ENCODE measurements around the gene RANBP17.
"Not testable (repeated sequence)": the region's sequence is repeated elsewhere in the genome, so short reads cannot be mapped to it uniquely, and the experiment has no call there.

The RANBP17 gene

DNA sequence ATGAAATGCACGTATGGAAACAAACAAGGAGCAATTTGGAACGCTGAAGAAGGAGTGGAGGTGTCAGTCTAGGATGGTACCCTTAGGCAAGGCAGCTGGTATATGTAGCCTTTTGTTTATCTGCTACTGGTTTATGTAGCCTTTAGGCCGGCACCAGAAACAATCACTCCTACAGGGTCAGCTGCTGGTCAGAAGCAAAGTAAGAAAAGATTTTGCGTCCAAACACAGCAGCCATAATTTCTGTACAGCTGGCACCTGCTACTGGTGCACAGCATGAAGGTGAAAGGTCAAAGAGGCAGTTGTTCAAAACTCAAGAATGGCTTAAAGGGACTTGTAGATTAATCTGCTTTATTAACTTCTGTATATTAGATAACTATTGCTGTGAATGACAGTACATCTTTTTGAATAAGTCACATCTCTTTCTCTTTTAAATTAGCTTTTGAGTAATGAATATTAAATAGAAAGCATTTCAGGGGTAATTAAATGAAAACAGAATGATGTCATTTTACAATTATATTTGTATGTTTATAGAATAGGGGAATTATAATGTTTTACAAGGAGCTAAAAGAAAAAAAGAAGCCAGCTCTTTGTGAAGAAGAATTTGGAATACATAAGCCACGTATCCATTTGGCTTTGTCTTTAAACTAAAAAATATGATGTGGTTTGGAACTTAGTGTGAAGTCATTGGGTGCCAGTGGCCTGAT lies 414.2 kb downstream of the RANBP17 start:
- TF ChIP-seq, protein P1, sequence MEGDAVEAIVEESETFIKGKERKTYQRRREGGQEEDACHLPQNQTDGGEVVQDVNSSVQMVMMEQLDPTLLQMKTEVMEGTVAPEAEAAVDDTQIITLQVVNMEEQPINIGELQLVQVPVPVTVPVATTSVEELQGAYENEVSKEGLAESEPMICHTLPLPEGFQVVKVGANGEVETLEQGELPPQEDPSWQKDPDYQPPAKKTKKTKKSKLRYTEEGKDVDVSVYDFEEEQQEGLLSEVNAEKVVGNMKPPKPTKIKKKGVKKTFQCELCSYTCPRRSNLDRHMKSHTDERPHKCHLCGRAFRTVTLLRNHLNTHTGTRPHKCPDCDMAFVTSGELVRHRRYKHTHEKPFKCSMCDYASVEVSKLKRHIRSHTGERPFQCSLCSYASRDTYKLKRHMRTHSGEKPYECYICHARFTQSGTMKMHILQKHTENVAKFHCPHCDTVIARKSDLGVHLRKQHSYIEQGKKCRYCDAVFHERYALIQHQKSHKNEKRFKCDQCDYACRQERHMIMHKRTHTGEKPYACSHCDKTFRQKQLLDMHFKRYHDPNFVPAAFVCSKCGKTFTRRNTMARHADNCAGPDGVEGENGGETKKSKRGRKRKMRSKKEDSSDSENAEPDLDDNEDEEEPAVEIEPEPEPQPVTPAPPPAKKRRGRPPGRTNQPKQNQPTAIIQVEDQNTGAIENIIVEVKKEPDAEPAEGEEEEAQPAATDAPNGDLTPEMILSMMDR (conservative IDR thresholded peaks at IDR 0.05; ENCODE audit: low read depth, low read length), result no peak
- H3K4me3 ChIP-seq (ENCODE audit: low read length), result no peak overlapping the region
- no peak for DNase-seq (ENCODE audit: low read depth)

DNA sequence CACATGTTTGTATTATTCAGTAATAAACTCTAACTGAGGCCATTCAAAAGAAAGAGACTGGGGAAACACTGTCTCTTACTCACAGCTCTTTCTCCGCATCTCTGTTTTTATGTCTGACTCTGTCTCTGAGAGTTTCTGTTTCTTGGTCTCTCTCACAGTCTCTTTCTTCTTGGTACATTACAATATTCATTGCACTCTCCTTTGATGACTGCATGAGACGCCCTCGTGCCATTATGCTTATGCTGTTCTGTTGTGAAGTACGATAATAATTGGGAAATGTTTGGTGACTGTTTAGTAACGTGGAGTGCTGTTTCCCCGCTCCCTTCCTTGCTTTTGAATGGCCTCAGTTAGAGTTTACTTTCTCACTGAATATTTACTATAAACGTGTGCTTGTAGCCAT lies 421.9 kb downstream of the RANBP17 start:
- no peak for DNase-seq (ENCODE audit: low read depth)
- TF ChIP-seq, protein P1 (conservative IDR thresholded peaks at IDR 0.05; ENCODE audit: low read depth, low read length), result no peak
- no peak overlapping the region for H3K4me3 ChIP-seq (ENCODE audit: low read length)

DNA sequence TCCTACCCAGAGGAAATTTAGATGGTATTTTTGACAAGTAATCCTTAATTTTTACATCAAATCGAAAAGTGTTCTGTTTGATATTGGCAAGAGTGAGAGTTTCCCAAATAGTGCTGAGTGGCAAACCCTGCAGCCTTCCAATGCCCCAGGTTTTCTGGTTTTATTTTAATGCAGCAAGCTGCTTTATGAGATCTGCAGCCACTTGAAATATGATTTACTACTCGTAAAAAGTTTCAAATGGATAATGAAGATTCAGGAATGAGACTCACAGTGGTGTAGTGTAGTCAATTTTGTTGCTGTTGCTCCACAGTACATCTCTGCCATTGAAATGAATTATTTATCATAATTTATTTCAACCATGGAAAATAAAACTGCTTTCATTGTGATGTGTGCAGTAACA lies 423.6 kb downstream of the RANBP17 start:
- no peak for DNase-seq (ENCODE audit: low read depth)
- TF ChIP-seq, protein P1 (conservative IDR thresholded peaks at IDR 0.05; ENCODE audit: low read depth, low read length), result no peak
- no peak overlapping the region for H3K4me3 ChIP-seq (ENCODE audit: low read length)

DNA sequence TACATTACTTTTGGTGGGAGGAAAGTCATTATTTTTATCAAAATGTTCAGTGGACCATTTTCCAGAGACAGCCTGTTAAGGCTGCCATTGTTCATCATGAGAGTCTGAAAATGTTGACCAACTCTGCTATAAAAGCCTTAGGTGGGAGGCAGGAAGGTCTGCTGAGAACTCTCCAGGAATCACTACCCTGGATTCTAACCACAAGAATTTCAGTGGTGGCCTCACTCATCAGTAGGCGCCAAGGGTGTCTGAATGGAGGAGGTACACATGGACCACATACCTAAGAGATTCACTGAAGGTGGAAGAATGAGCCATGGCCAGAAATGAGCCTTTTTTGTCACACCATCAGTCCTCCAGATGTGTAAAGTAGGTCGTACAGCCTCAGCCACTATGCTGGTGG lies 426.2 kb downstream of the RANBP17 start:
- no peak for DNase-seq (ENCODE audit: low read depth)
- H3K4me3 ChIP-seq (ENCODE audit: low read length), result no peak overlapping the region
- TF ChIP-seq, protein P1 (conservative IDR thresholded peaks at IDR 0.05; ENCODE audit: low read depth, low read length), result no peak

DNA sequence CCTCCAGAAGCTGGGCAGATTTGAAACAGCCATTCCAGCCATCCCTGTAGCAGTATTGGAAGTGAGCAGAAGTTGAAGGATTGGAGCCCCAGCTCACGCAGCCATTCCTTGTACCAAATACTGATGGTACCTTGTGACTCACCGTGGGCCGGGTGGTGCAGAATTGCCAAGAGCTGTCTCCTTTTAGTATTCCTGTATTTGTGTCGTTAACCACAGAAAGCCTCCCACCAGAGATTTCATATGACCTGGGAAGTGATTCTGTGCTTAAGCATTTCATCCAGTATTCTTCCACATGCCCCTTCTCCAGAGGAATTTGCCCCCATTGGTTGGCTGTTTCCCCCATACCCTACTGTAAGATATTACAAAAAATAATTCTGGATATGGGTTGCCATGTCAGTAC lies 429.6 kb downstream of the RANBP17 start:
- no peak for DNase-seq (ENCODE audit: low read depth)
- TF ChIP-seq, protein P1 (conservative IDR thresholded peaks at IDR 0.05; ENCODE audit: low read depth, low read length), result no peak
- no peak overlapping the region for H3K4me3 ChIP-seq (ENCODE audit: low read length)

DNA sequence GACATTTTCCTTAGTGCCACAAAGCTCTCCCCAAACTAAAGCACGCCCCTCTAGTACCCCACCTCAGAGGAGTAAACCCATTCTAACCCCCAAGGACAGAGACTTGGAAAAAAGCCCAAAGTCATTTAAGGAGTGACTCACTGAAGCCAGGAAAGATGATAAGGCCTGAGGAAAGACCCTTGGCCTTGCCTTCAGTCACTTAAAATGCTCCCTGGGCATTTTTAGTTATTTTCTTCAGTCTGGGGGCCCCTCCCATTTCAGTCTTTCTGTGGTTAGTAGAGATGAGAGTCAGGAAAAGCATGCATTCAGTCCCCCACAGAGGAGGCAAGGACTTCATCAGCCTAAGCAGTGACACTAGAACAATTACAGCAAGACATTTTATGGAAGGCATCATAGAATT lies 433.5 kb downstream of the RANBP17 start:
- no peak for DNase-seq (ENCODE audit: low read depth)
- no peak overlapping the region for H3K4me3 ChIP-seq (ENCODE audit: low read length)
- TF ChIP-seq, protein P1 (conservative IDR thresholded peaks at IDR 0.05; ENCODE audit: low read depth, low read length), result no peak

DNA sequence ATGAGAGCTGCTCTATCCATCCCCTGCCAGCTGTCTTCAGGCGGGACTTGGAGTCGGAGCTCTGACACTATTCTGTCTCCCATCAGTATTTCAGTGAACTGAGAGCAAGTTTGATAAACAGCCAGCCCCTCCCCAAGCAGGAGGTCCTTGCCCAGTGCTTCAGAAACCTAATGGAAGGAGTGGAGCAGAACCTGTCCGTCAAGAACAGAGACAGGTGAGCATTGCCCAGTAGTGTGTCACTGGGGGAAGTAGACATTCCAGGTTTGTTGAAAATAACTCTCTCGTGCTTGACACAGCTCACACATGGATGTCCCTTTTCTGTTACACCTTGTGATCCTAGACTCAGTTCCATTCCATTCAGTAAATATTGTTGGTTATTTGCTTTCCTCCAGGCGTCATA lies 434.0 kb downstream of the RANBP17 start:
- TF ChIP-seq, protein P1 (conservative IDR thresholded peaks at IDR 0.05; ENCODE audit: low read depth, low read length), result no peak
- no peak for DNase-seq (ENCODE audit: low read depth)
- no peak overlapping the region for H3K4me3 ChIP-seq (ENCODE audit: low read length)

DNA sequence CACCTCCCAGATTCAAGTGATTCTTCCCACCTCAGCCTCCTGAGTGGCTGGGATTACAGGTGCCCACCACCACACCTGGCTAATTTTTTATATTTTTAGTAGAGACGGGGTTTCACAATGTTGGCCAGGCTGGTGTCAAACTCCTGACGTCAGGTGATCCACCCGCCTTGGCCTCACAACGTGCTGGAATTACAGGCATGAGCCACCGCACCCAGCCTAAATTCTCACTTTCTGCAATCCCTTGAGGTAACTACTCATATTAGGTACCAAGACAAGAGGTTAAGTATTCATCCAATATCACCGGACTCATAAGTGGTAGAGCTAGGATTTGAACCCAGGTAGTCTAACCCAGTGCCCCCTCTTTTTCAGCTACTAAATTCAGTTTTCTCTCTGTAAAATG lies 436.1 kb downstream of the RANBP17 start:
- DNase-seq (ENCODE audit: low read depth); H3K4me3 ChIP-seq (ENCODE audit: low read length): not testable (repeated sequence)
